ENCODE data around the gene TMA16.

DNA sequence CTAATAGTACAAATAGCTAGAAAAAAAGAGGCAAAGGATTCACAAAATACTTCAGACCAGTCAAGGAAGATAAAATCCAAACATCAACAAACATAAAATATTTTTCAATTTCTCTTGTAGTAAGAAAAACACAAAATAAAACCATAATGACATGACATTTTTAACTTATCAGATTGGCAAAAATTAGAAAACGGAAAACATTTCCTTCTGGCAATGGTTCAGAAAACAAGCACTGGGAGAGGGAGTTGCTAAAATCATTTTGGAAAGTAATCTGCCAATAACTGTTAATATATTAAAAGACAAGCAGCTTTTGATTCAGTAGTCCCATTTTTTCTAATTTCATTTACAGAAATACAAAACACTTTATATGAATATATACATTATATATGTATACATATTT, 47.0 kb upstream of the TMA16 start:
- TF ChIP-seq, protein P1, sequence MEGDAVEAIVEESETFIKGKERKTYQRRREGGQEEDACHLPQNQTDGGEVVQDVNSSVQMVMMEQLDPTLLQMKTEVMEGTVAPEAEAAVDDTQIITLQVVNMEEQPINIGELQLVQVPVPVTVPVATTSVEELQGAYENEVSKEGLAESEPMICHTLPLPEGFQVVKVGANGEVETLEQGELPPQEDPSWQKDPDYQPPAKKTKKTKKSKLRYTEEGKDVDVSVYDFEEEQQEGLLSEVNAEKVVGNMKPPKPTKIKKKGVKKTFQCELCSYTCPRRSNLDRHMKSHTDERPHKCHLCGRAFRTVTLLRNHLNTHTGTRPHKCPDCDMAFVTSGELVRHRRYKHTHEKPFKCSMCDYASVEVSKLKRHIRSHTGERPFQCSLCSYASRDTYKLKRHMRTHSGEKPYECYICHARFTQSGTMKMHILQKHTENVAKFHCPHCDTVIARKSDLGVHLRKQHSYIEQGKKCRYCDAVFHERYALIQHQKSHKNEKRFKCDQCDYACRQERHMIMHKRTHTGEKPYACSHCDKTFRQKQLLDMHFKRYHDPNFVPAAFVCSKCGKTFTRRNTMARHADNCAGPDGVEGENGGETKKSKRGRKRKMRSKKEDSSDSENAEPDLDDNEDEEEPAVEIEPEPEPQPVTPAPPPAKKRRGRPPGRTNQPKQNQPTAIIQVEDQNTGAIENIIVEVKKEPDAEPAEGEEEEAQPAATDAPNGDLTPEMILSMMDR (IDR thresholded peaks at IDR 0.05) = no peak
- TF ChIP-seq POLR2A (IDR thresholded peaks at IDR 0.05) = no peak
- TF ChIP-seq POLR2AphosphoS5 (IDR thresholded peaks at IDR 0.05) = no peak
- TF ChIP-seq EP300 (IDR thresholded peaks at IDR 0.05) = no peak
